Muscle of leg (tissue), 11 donors: Measurements from ENCODE around the gene KRTAP10-3. TPM values are rescaled to one million over a fixed set of nuclear protein-coding genes. Genes with fewer than 3 reads are reported as not detected.
"Not testable (repeated sequence)": the region's sequence is repeated elsewhere in the genome, so short reads cannot be mapped to it uniquely, and the experiment has no call there.

Experiments used
- DNase-seq: peaks from one replicate; pipeline ENCODE4 v3.0.0; 2013
- H3K27ac ChIP-seq: one replicate; pipeline ENCODE4 v1.5.1; 2013; ENCODE audit warnings: mild to moderate bottlenecking, low read length, control low read depth
- H3K27me3 ChIP-seq: one replicate; pipeline ENCODE4 v1.6.1; 2013; ENCODE audit warnings: low read length; ENCODE audit not compliant: control insufficient read depth, insufficient read depth
- H3K36me3 ChIP-seq: one replicate; pipeline ENCODE4 v1.6.1; 2013; ENCODE audit warnings: low read length; ENCODE audit not compliant: control insufficient read depth, insufficient read depth
- H3K4me1 ChIP-seq: one replicate; pipeline ENCODE4 v1.6.1; 2013; ENCODE audit warnings: low read length; ENCODE audit not compliant: control insufficient read depth, insufficient read depth
- H3K4me3 ChIP-seq: one replicate; pipeline ENCODE4 v1.5.1; 2013; ENCODE audit warnings: low read length, control low read depth
- H3K9me3 ChIP-seq: replicated peaks from 2 replicates; pipeline ENCODE4 v1.6.1; 2013; ENCODE audit warnings: low read depth, low read length; ENCODE audit not compliant: control insufficient read depth
- WGBS: methylation state at CpG from one replicate; pipeline ENCODE4 v1.1.5; 2013; ENCODE audit warnings: missing lambda C conversion rate; ENCODE audit not compliant: insufficient coverage; 5-methylcytosine and 5-hydroxymethylcytosine counted together
- polyA plus RNA-seq, 8 donors: library from polyadenylated mRNA; unstranded; fragments of 120-200 nt; gene quantifications; one replicate each; pipeline versions ENCODE4 v1.2.1 to v1.2.3, GENCODE V29; 2013; ENCODE audit warnings: inconsistent platforms in 1 of 8, low replicate concordance in 1 of 8; ENCODE audit not compliant: insufficient read length in 8 of 8, insufficient read depth in 1 of 8
- total RNA-seq: library from RNA; stranded (reverse); fragments of 120-200 nt; gene quantifications from one replicate; pipeline ENCODE4 v1.2.4, GENCODE V29; 2013

Gene KRTAP10-3
- total and polyA plus RNA-seq, 9 donors, result not detected

- no peaks in the 10 kb centered on the region for H3K4me1 ChIP-seq
- no peak overlapping the region for H3K4me3 ChIP-seq
- no peak overlapping the region for H3K27ac ChIP-seq
- H3K9me3 ChIP-seq, result peaks cover 25% of the 10 kb centered on the region
- H3K36me3 ChIP-seq, result no peaks in the 10 kb centered on the region
- DNase-seq, result no peak
- WGBS, result 54% methylated on average over 11 of the region's 22 CpGs
- peaks cover 10% of the 10 kb centered on the region for H3K27me3 ChIP-seq
These were observed 20.6 kb upstream of the KRTAP10-3 start for GRCh38 chr21:44579056-44579832.

- H3K27ac ChIP-seq, result no peak overlapping the region
- H3K4me3 ChIP-seq, result no peak overlapping the region
- H3K27me3 ChIP-seq, result peaks cover 10% of the 10 kb centered on the region
- no peak for DNase-seq
- H3K4me1 ChIP-seq, result no peaks in the 10 kb centered on the region
- H3K9me3 ChIP-seq, result peaks cover 25% of the 10 kb centered on the region
- no peaks in the 10 kb centered on the region for H3K36me3 ChIP-seq
- WGBS, result 91% methylated on average over 8 of the region's 17 CpGs
These were observed 19.9 kb upstream of the KRTAP10-3 start for GRCh38 chr21:44578371-44579055.

- WGBS, result 89% methylated on average over 4 of the region's 10 CpGs
- Histone ChIP-seq H3K36me3 (no peaks in the 10 kb centered on the region), H3K27ac (no peak overlapping the region), H3K27me3 (peaks cover 9% of the 10 kb centered on the region), H3K9me3 (peaks cover 21% of the 10 kb centered on the region), H3K4me1 (no peaks in the 10 kb centered on the region), H3K4me3 (no peak overlapping the region)
- no peak for DNase-seq
These were observed 17.4 kb upstream of the KRTAP10-3 start for GRCh38 chr21:44576025-44576420.

- Histone ChIP-seq H3K4me3 (no peak overlapping the region), H3K9me3 (peaks cover 17% of the 10 kb centered on the region), H3K4me1 (no peaks in the 10 kb centered on the region), H3K27ac (no peak overlapping the region), H3K36me3 (no peaks in the 10 kb centered on the region), H3K27me3 (peaks cover 8% of the 10 kb centered on the region)
- DNase-seq, result no peak
- WGBS, result 82% methylated on average over 14 of the region's 20 CpGs
These were observed 16.9 kb upstream of the KRTAP10-3 start for GRCh38 chr21:44575307-44576024.

- H3K9me3 ChIP-seq, result peaks cover 16% of the 10 kb centered on the region
- no peaks in the 10 kb centered on the region for H3K36me3 ChIP-seq
- H3K27me3 ChIP-seq, result peaks cover 7% of the 10 kb centered on the region
- H3K4me1 ChIP-seq, result no peaks in the 10 kb centered on the region
- H3K27ac ChIP-seq, result no peak overlapping the region
- H3K4me3 ChIP-seq, result no peak overlapping the region
- DNase-seq, result no peak
- 23% methylated on average over 17 of the region's 21 CpGs for WGBS
These were observed 16.1 kb upstream of the KRTAP10-3 start for GRCh38 chr21:44574457-44575306.

GRCh38 chr21:44573630-44574456, 15.2 kb upstream of the KRTAP10-3 start, which contains the start of gene KRTAP10-4:
Gene KRTAP10-4, plus strand, starts transcription at chr21:44573729. Its CDS starts 30 bp downstream, at chr21:44573759.
- H3K27ac ChIP-seq, H3K36me3 ChIP-seq, H3K4me1 ChIP-seq, H3K27me3 ChIP-seq, H3K4me3 ChIP-seq, DNase-seq: not testable (repeated sequence)
- H3K9me3 ChIP-seq, result peaks cover 16% of the 10 kb centered on the region
- WGBS, result 58% methylated on average over 11 of the region's 25 CpGs

GRCh38 chr21:44572959-44573583, 14.5 kb upstream of the KRTAP10-3 start:
- Histone ChIP-seq H3K27me3 (peaks cover 7% of the 10 kb centered on the region), H3K36me3 (no peaks in the 10 kb centered on the region), H3K4me1 (peaks cover 11% of the 10 kb centered on the region), H3K9me3 (peaks cover 16% of the 10 kb centered on the region), H3K27ac (no peak overlapping the region), H3K4me3 (no peak overlapping the region)
- 80% methylated on average over 15 of the region's 15 CpGs for WGBS
- no peak for DNase-seq

GRCh38 chr21:44571844-44572782, 13.5 kb upstream of the KRTAP10-3 start:
- H3K36me3 ChIP-seq, result no peaks in the 10 kb centered on the region
- H3K27ac ChIP-seq, result no peak overlapping the region
- no peak for DNase-seq
- no peak overlapping the region for H3K4me3 ChIP-seq
- H3K9me3 ChIP-seq, result peaks cover 12% of the 10 kb centered on the region
- 90% methylated on average over 33 of the region's 40 CpGs for WGBS
- H3K4me1 ChIP-seq, result peaks cover 11% of the 10 kb centered on the region
- peaks cover 7% of the 10 kb centered on the region for H3K27me3 ChIP-seq
